HepG2 (cell line): ENCODE measurements around the gene GSK3B. TPM values are rescaled to one million over a fixed set of nuclear protein-coding genes. Genes with fewer than 3 reads are reported as not detected.

Source experiments
- ATAC-seq: fragments of 200-7000 bp; cut with Tn5 transposase; 3 replicates; pipeline ENCODE4 v1.9.1; 2020; ENCODE audit warnings: mild to moderate bottlenecking, moderate library complexity
- BruUV-seq: library from RNA; stranded (reverse); fragments of 400-500 nt; replicated peaks from 2 replicates; lab custom pipeline; 2021; lab: Mats Ljungman, UMichigan
- CTCF ChIA-PET: fragments of 300-600 bp; formaldehyde crosslinking; extraction: SDS; loops from one replicate; lab custom pipeline; 2021; ENCODE audit warnings: low total read pairs, inconsistent platforms, low intra/inter-chr PET ratio; lab: Yijun Ruan, JAX
- POLR2A ChIA-PET: fragments of 350-600 bp; sonication (Branson Sonifier 250); formaldehyde crosslinking; loops from one replicate; lab custom pipeline; 2020; ENCODE audit warnings: antibody characterized with exemption, inconsistent platforms; lab: Yijun Ruan, JAX
- DNase-seq: peaks from one replicate; pipeline ENCODE4 v3.0.0-alpha.2; 2015; ENCODE audit warnings: low spot score
- FAIRE-seq: peaks from 3 replicates; lab custom pipeline; 2011; peaks lifted over from hg19 to GRCh38; lab: Jason Lieb, UNC
- H2AFZ ChIP-seq: one replicate; pipeline ENCODE4 v1.6.1; 2011; ENCODE audit warnings: low read length, inconsistent platforms
- H3K27ac ChIP-seq: fragments of 300-600 bp; 3 replicates; pipeline ENCODE4 v1.8.0; 2011; ENCODE audit warnings: mixed run types, mild to moderate bottlenecking, mixed read lengths, low read length, inconsistent platforms; ENCODE audit not compliant: insufficient read depth; ENCODE audit errors: extremely low read length
- H3K27me3 ChIP-seq, 2 experiments: fragments of 200-600 bp in 1 of 2; 2 replicates in 1 of 2; 3 replicates in 1 of 2; pipeline versions ENCODE4 v1.6.0 to v1.8.0; 2011; ENCODE audit warnings: low read length in 2 of 2, mild to moderate bottlenecking in 2 of 2, moderate library complexity in 2 of 2, inconsistent platforms in 1 of 2; ENCODE audit not compliant: insufficient read depth in 2 of 2, control insufficient read depth in 1 of 2
- H3K36me3 ChIP-seq, 2 experiments: fragments of 200-600 bp in 1 of 2; replicated peaks in 1 of 2; 2 replicates in 1 of 2; 3 replicates in 1 of 2; pipeline versions ENCODE4 v1.5.1 to v1.8.0; 2011; ENCODE audit warnings: low read length in 2 of 2, inconsistent platforms in 1 of 2; ENCODE audit not compliant: insufficient read depth in 2 of 2, control insufficient read depth in 1 of 2
- H3K4me1 ChIP-seq: 2 replicates; pipeline ENCODE4 v1.5.1; 2012; ENCODE audit warnings: low read length, inconsistent platforms; ENCODE audit not compliant: insufficient read depth
- H3K4me2 ChIP-seq: 2 replicates; pipeline ENCODE4 v1.6.0; 2011; ENCODE audit warnings: low read depth, low read length, inconsistent platforms
- H3K4me3 ChIP-seq, 3 experiments: fragments of 200-600 bp in 1 of 3; sonication (generic), shearing (Covaris generic) in 1 of 3; replicated peaks in 1 of 3; 2 replicates each; pipeline ENCODE4 v1.5.1; 2011 to 2016; ENCODE audit warnings: low read length in 3 of 3, inconsistent platforms in 2 of 3, low read depth in 2 of 3, mild to moderate bottlenecking in 2 of 3, control low read depth in 1 of 3, mixed read lengths in 1 of 3; ENCODE audit not compliant: insufficient read depth in 1 of 3
- H3K79me2 ChIP-seq: one replicate; pipeline ENCODE4 v1.6.1; 2011; ENCODE audit warnings: low read length, inconsistent platforms; ENCODE audit not compliant: insufficient read depth
- H3K9ac ChIP-seq: 2 replicates; pipeline ENCODE4 v1.6.0; 2011; ENCODE audit warnings: mild to moderate bottlenecking, low read depth, low read length, inconsistent platforms; ENCODE audit not compliant: insufficient read depth
- H3K9me3 ChIP-seq: 2 replicates; pipeline ENCODE4 v1.5.1; 2012; ENCODE audit warnings: mild to moderate bottlenecking, low read length
- H4K20me1 ChIP-seq: 2 replicates; pipeline ENCODE4 v1.6.0; 2011; ENCODE audit warnings: inconsistent platforms, mild to moderate bottlenecking, low read length, moderate library complexity; ENCODE audit not compliant: insufficient read depth
- ARNTL ChIP-seq: sonication (generic); formaldehyde crosslinking; IDR thresholded peaks from 2 replicates; pipeline ENCODE4 v1.4.0; 2020; ENCODE audit warnings: mild to moderate bottlenecking, missing genetic modification reagents
- HOXA9 ChIP-seq: sonication (generic); formaldehyde crosslinking; IDR thresholded peaks from 2 replicates; pipeline ENCODE4 v1.8.1; 2022; ENCODE audit warnings: missing genetic modification reagents, mild to moderate bottlenecking, moderate library complexity, borderline replicate concordance
- PBX2 ChIP-seq: IDR thresholded peaks from 2 replicates; pipeline ENCODE4 v1.6.1; 2016; ENCODE audit warnings: control low read depth
- REST ChIP-seq, 2 experiments: IDR thresholded peaks; 2 replicates each; pipeline ENCODE4 v1.6.1; 2011 to 2012; ENCODE audit warnings: low read length in 2 of 2, borderline replicate concordance in 1 of 2, low read depth in 1 of 2, mild to moderate bottlenecking in 1 of 2, moderate library complexity in 1 of 2
- SP5 ChIP-seq: IDR thresholded peaks from 2 replicates; pipeline ENCODE4 v1.6.1; 2016; ENCODE audit warnings: low read depth, borderline replicate concordance
- ZBTB33 ChIP-seq: sonication (generic); formaldehyde crosslinking; IDR thresholded peaks from 2 replicates; pipeline ENCODE4 v1.4.0; 2020; ENCODE audit warnings: missing genetic modification reagents
- ZNF441 ChIP-seq: sonication (generic); formaldehyde crosslinking; IDR thresholded peaks from 2 replicates; pipeline ENCODE4 v1.7.0; 2021; ENCODE audit warnings: missing genetic modification reagents, borderline replicate concordance
- ZNF563 ChIP-seq: sonication (generic); formaldehyde crosslinking; IDR thresholded peaks from 2 replicates; pipeline ENCODE4 v1.8.0; 2022; ENCODE audit warnings: mild to moderate bottlenecking, moderate library complexity, missing genetic modification reagents
- ZNF839 ChIP-seq: sonication (generic); formaldehyde crosslinking; IDR thresholded peaks from 2 replicates; pipeline ENCODE4 v1.4.0; 2020; ENCODE audit warnings: missing genetic modification reagents, mild to moderate bottlenecking, borderline replicate concordance
- WGBS: methylation state at CpG from one replicate; pipeline ENCODE4 v1.1.6; 2017; ENCODE audit warnings: low lambda C conversion rate; 5-methylcytosine and 5-hydroxymethylcytosine counted together
- in situ Hi-C: cut with HindIII; loops from 2 replicates; pipeline ENCODE4 v1.10.0; 2017; ENCODE audit warnings: low pct_unique_long_range_greater_than_20kb; ENCODE audit not compliant: extremely low pct_ligation_motif_present
- intact Hi-C: fragments of 100-400 bp; cut with micrococcal nuclease; formaldehyde crosslinking; loops from one replicate; pipeline ENCODE4 v1.10.0; 2022; ENCODE audit not compliant: unreplicated experiment
- polyA plus RNA-seq, 8 experiments: library from polyadenylated mRNA; depleted of rRNA in 3 of 8; stranded (reverse) in 7 of 8; unstranded in 1 of 8; fragments of >200 nt; fragmentation: Illumina TruSeq in 4 of 8; extraction: Trizol in 4 of 8; gene quantifications; 2 replicates each; pipeline versions ENCODE4 v1.2.1 to v1.2.3, GENCODE V29; 2011 to 2016; ENCODE audit warnings: low read depth in 4 of 8, missing spikeins in 1 of 8, mixed read lengths in 1 of 8; ENCODE audit not compliant: insufficient read depth in 1 of 8
- total RNA-seq, 5 experiments: library from RNA; depleted of rRNA; stranded (reverse); fragments of >200 nt; fragmentation: Illumina TruSeq; extraction: Trizol; gene quantifications; 2 replicates each; pipeline ENCODE4 v1.2.3, GENCODE V29; 2016; ENCODE audit warnings: low read depth in 1 of 5

The GSK3B gene
- total and polyA plus RNA-seq, 2 of the 13 experiments (the other 11 are each of a cell fraction or from before 2014, with no cell fraction given): 22.3 to 30.1 TPM

GRCh38 chr3:119927190-119927589 is 167.1 kb downstream of the GSK3B start:
- Histone ChIP-seq H3K27ac (no peak overlapping the region), H4K20me1 (peaks cover 8% of the 10 kb centered on the region; the same call in 1 of the 2 replicates), H2AFZ (no peak overlapping the region), H3K9ac (no peak overlapping the region), H3K27me3 (no peaks in the 10 kb centered on the region), H3K4me3 (no peak overlapping the region), H3K4me2 (no peak overlapping the region), H3K36me3 (no peaks in the 10 kb centered on the region; a peak in 2 of 5 replicates), H3K9me3 (no peaks in the 10 kb centered on the region), H3K4me1 (peaks cover 8% of the 10 kb centered on the region; the same call in 1 of the 2 replicates), H3K79me2 (peaks cover 11% of the 10 kb centered on the region)
- in situ Hi-C loops (no loop called here), intact Hi-C loops (no loop called here)
- ATAC-seq (no peak), DNase-seq (no peak), FAIRE-seq (no peak)
- WGBS: 100% methylated on average over 2 of the region's 2 CpGs
- TF ChIP-seq SP5 (CRISPR knock-in tag): no peak
- TF ChIP-seq ZNF563 (CRISPR knock-in tag): no peak
- TF ChIP-seq PBX2: no peak
- no peak for TF ChIP-seq HOXA9 (CRISPR knock-in tag)
- ChIA-PET CTCF (no interaction called here), POLR2A (no interaction called here)
- no TSS peak for BruUV-seq

GRCh38 chr3:119924111-119925094 is 169.8 kb downstream of the GSK3B start:
- Histone ChIP-seq H3K4me3 (no peak overlapping the region), H3K9me3 (no peaks in the 10 kb centered on the region), H3K4me1 (no peaks in the 10 kb centered on the region), H3K27me3 (no peaks in the 10 kb centered on the region), H4K20me1 (no peaks in the 10 kb centered on the region), H2AFZ (no peak overlapping the region), H3K9ac (no peak overlapping the region), H3K36me3 (peaks cover 0 to 8% of the 10 kb centered on the region in 2 experiments; a peak in 3 of 5 replicates), H3K27ac (no peak overlapping the region), H3K79me2 (peaks cover 6% of the 10 kb centered on the region), H3K4me2 (no peak overlapping the region)
- no TSS peak for BruUV-seq
- 98% methylated on average over 7 of the region's 7 CpGs for WGBS
- FAIRE-seq (no peak), ATAC-seq (no peak), DNase-seq (no peak)
- in situ Hi-C loops (no loop called here), intact Hi-C loops (no loop called here)
- CTCF ChIA-PET: no interaction called here
- POLR2A ChIA-PET: no interaction called here
- no peak for TF ChIP-seq ARNTL (CRISPR knock-in tag)
- no peak for TF ChIP-seq ZBTB33 (CRISPR knock-in tag)
- TF ChIP-seq ZNF839 (CRISPR knock-in tag): no peak
- TF ChIP-seq ZNF441 (CRISPR knock-in tag): no peak
- TF ChIP-seq REST (IDR thresholded peaks at IDR 0.05; ENCODE audit: borderline replicate concordance in 1 of 2, low read depth in 1 of 2, low read length in 2 of 2): no peak
